HL-60 (cell line): ENCODE measurements around the gene CCDC82.
"Not testable (repeated sequence)": the region's sequence is repeated elsewhere in the genome, so short reads cannot be mapped to it uniquely, and the experiment has no call there.

Experiments
- DNase-seq, 2 experiments: peaks; one replicate each; pipeline ENCODE4 v3.0.0-alpha.2; 2010 to 2020; ENCODE audit warnings: low read depth in 1 of 2, low spot score in 1 of 2
- H3K27ac ChIP-seq: fragments of 250-450 bp; sonication (Bioruptor Pico); replicated peaks from 2 replicates; pipeline ENCODE4 v1.5.1; 2020; ENCODE audit warnings: mild to moderate bottlenecking, moderate library complexity
- H3K27me3 ChIP-seq: fragments of 250-450 bp; sonication (Bioruptor Pico); 2 replicates; pipeline ENCODE4 v1.5.1; 2021; ENCODE audit warnings: mild to moderate bottlenecking, moderate library complexity; ENCODE audit not compliant: insufficient read depth, poor library complexity, severe bottlenecking
- H3K4me3 ChIP-seq: replicated peaks from 2 replicates; pipeline ENCODE4 v1.5.1; 2011; ENCODE audit warnings: mild to moderate bottlenecking, control low read depth, low read length; ENCODE audit not compliant: insufficient read depth
- GABPA ChIP-seq: IDR thresholded peaks from 2 replicates; pipeline ENCODE4 v1.6.1; 2012; ENCODE audit warnings: low read depth
- POLR2AphosphoS5 ChIP-seq: IDR thresholded peaks from 2 replicates; pipeline ENCODE4 v1.6.1; 2012; ENCODE audit warnings: low read depth
- SPI1 ChIP-seq: IDR thresholded peaks from 2 replicates; pipeline ENCODE4 v1.6.1; 2012; ENCODE audit warnings: low read depth, mild to moderate bottlenecking, borderline replicate concordance
- TF ChIP-seq, protein P1 (sequence below): IDR thresholded peaks from one replicate; pipeline ENCODE4 v1.5.1; 2011; ENCODE audit warnings: low read length, control low read depth, inconsistent platforms; ENCODE audit not compliant: insufficient read depth
- TF ChIP-seq, protein P2 (sequence below): IDR thresholded peaks from 2 replicates; pipeline ENCODE4 v1.6.1; 2012; ENCODE audit warnings: low read depth; ENCODE audit not compliant: insufficient replicate concordance

Gene CCDC82

GRCh38 chr11:96413408-96413807 is 23.7 kb upstream of the CCDC82 start:
- TF ChIP-seq GABPA (no peak), POLR2AphosphoS5 (no peak), SPI1 (no peak)
- TF ChIP-seq, protein P1, sequence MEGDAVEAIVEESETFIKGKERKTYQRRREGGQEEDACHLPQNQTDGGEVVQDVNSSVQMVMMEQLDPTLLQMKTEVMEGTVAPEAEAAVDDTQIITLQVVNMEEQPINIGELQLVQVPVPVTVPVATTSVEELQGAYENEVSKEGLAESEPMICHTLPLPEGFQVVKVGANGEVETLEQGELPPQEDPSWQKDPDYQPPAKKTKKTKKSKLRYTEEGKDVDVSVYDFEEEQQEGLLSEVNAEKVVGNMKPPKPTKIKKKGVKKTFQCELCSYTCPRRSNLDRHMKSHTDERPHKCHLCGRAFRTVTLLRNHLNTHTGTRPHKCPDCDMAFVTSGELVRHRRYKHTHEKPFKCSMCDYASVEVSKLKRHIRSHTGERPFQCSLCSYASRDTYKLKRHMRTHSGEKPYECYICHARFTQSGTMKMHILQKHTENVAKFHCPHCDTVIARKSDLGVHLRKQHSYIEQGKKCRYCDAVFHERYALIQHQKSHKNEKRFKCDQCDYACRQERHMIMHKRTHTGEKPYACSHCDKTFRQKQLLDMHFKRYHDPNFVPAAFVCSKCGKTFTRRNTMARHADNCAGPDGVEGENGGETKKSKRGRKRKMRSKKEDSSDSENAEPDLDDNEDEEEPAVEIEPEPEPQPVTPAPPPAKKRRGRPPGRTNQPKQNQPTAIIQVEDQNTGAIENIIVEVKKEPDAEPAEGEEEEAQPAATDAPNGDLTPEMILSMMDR: no peak
- TF ChIP-seq, protein P2, sequence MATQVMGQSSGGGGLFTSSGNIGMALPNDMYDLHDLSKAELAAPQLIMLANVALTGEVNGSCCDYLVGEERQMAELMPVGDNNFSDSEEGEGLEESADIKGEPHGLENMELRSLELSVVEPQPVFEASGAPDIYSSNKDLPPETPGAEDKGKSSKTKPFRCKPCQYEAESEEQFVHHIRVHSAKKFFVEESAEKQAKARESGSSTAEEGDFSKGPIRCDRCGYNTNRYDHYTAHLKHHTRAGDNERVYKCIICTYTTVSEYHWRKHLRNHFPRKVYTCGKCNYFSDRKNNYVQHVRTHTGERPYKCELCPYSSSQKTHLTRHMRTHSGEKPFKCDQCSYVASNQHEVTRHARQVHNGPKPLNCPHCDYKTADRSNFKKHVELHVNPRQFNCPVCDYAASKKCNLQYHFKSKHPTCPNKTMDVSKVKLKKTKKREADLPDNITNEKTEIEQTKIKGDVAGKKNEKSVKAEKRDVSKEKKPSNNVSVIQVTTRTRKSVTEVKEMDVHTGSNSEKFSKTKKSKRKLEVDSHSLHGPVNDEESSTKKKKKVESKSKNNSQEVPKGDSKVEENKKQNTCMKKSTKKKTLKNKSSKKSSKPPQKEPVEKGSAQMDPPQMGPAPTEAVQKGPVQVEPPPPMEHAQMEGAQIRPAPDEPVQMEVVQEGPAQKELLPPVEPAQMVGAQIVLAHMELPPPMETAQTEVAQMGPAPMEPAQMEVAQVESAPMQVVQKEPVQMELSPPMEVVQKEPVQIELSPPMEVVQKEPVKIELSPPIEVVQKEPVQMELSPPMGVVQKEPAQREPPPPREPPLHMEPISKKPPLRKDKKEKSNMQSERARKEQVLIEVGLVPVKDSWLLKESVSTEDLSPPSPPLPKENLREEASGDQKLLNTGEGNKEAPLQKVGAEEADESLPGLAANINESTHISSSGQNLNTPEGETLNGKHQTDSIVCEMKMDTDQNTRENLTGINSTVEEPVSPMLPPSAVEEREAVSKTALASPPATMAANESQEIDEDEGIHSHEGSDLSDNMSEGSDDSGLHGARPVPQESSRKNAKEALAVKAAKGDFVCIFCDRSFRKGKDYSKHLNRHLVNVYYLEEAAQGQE: no peak
- DNase-seq: no peak
- H3K27me3 ChIP-seq: no peaks in the 10 kb centered on the region
- no peak overlapping the region for H3K4me3 ChIP-seq
- H3K27ac ChIP-seq: no peak overlapping the region

DNA sequence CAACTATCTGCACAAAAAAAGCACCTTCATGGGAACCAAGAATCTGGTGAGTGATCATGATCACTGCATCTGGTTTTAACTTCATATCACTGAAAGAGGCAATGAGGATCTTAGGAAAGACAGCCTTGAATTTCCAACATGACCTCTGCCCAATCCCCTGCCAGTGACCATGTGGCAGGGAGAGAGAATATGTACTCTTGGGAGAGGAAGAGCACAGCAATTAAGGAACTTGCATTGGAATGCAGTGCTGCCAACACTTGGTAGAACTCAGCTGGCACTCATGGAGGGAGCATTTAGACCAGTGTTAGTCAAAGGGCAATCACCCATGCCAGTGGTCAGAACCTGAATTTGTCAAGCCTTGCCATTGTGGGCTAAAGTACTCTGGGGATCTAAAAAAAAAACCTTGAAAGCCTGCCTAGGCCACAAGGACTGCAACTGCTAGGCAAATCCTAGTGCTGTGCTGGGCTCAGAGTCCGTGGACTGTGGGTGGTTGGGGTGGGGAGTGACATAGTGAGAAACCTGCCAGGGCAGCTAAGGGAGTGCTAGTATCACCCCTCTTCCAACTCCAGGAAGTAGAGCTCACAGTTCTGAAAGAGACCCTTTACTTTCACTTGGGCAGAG is 23.2 kb upstream of the CCDC82 start:
- H3K27ac ChIP-seq: no peak overlapping the region
- no peak for DNase-seq
- TF ChIP-seq SPI1 (no peak), GABPA (no peak), POLR2AphosphoS5 (no peak)
- TF ChIP-seq, protein P2: no peak
- TF ChIP-seq, protein P1: no peak
- no peak overlapping the region for H3K4me3 ChIP-seq
- no peaks in the 10 kb centered on the region for H3K27me3 ChIP-seq

DNA sequence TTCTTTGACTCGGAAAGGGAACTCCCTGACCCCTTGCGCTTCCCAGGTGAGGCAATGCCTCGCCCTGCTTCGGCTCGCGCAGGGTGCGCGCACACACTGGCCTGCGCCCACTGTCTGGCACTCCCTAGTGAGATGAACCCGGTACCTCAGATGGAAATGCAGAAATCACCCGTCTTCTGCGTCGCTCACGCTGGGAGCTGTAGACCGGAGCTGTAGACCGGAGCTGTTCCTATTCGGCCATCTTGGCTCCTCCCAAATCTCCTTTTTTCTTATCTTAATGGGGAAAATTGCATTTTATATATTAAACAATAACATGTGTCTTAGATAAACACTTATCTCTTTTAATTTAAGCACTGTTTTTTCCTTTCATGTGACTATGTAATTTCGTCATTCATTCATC is 21.7 kb upstream of the CCDC82 start:
- H3K27me3 ChIP-seq, DNase-seq, H3K4me3 ChIP-seq, H3K27ac ChIP-seq: not testable (repeated sequence)

- TF ChIP-seq SPI1 (no peak), POLR2AphosphoS5 (no peak), GABPA (no peak)
- TF ChIP-seq, protein P2: no peak
- TF ChIP-seq, protein P1: no peak
- DNase-seq: no peak
- no peaks in the 10 kb centered on the region for H3K27me3 ChIP-seq
- no peak overlapping the region for H3K4me3 ChIP-seq
- H3K27ac ChIP-seq: no peak overlapping the region
Measured at GRCh38 chr11:96400697-96401096, 11.0 kb upstream of the CCDC82 start.
